Vagina (tissue), 2 donors: ENCODE measurements around the gene SLC15A4. TPM values are rescaled to one million over a fixed set of nuclear protein-coding genes. Genes with fewer than 3 reads are reported as not detected.

Experiments used
- DNase-seq, 2 donors: peaks; one replicate each; pipeline ENCODE4 v3.0.0-alpha.2; 2017; ENCODE audit errors: extremely low spot score in 2 of 2
- H3K27ac ChIP-seq: fragments of 200-600 bp; sonication (generic); one replicate; pipeline ENCODE4 v1.5.1; 2019
- H3K27me3 ChIP-seq: fragments of 200-600 bp; sonication (generic); one replicate; pipeline ENCODE4 v1.5.1; 2019
- H3K36me3 ChIP-seq, 2 donors: fragments of 200-600 bp; sonication (generic); one replicate each; pipeline ENCODE4 v1.5.1; 2017 to 2019
- H3K4me1 ChIP-seq: fragments of 200-600 bp; sonication (generic); one replicate; pipeline ENCODE4 v1.5.1; 2019
- H3K4me3 ChIP-seq, 2 donors: fragments of 200-600 bp; sonication (generic); 1 replicate in 1 of 2; 2 replicates in 1 of 2; pipeline ENCODE4 v1.5.1; 2016 to 2019
- H3K9me3 ChIP-seq: fragments of 200-600 bp; sonication (generic); one replicate; pipeline ENCODE4 v1.5.1; 2019
- POLR2A ChIP-seq, 2 donors: fragments of 450-650 bp; IDR thresholded peaks; one replicate each; pipeline ENCODE4 v1.6.1; 2017; ENCODE audit warnings: antibody characterized with exemption in 2 of 2, mild to moderate bottlenecking in 2 of 2, moderate library complexity in 2 of 2
- POLR2AphosphoS5 ChIP-seq, 2 donors: sonication (generic); formaldehyde crosslinking; IDR thresholded peaks; one replicate each; pipeline ENCODE4 v1.9.0; 2017; ENCODE audit warnings: antibody characterized with exemption in 2 of 2, mild to moderate bottlenecking in 2 of 2, low read depth in 1 of 2; ENCODE audit not compliant: insufficient read depth in 1 of 2
- intact Hi-C: fragments of 100-400 bp; cut with DNase I; formaldehyde crosslinking; loops from one replicate; pipeline ENCODE4 v1.15.1; 2023
- total RNA-seq: library from RNA; depleted of rRNA; stranded (reverse); fragments of >200 nt; gene quantifications from one replicate; pipeline ENCODE4 v1.2.3, GENCODE V29; 2016
- TF ChIP-seq, protein P1 (sequence below), 3 experiments: fragments of 450-650 bp in 2 of 3; fragments of 200-600 bp in 1 of 3; sonication (generic) in 1 of 3; IDR thresholded peaks; one replicate each; pipeline ENCODE4 v1.5.1; 2017 to 2019; ENCODE audit warnings: antibody characterized with exemption in 3 of 3, mild to moderate bottlenecking in 2 of 3, moderate library complexity in 2 of 3

The SLC15A4 gene
- total RNA-seq, 1 donor from 2014 or later: 36.1 TPM

DNA sequence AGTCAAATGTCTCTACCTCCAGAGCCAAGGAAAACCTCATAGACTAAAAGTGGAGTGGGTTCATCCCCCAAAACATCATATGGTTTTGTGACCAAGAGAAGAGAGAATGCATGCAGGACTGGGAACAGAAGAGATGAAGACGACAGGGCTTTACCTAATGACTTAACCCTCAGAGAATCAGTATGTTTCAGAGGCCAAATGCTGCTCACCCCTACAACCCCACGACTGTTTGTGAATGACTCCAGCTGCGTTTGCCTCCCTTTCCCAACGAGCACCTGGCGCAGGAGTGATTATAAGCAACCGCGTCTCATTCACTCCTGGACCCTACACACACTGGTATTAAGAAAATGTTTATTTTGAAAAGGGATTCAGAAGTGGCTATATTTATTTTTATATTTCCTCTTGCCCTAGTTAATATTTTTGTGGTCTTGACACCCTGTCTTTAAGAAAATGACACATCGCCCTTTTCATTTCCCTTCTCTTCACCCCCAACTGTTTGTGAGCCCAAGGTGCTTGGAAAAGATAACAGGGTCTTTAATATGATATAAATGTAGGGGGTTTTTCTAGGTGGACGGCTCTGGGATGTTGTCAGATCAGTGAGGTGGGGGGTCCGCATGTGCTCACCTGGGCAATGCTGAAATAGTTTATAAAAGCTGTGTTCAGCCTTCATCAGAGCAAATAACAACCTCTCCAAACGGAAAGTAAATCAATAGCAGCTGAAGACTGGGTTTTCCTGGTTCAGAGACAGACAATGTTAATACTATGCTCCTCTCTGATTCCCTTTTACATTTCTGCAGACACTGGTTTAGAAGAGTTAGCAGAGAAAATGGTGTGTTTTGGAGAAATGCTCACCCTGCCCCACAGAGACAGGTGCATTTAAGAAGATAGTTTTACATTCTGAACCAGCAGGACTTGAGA lies 77.7 kb downstream of the SLC15A4 start:
- Histone ChIP-seq H3K9me3 (no peaks in the 10 kb centered on the region), H3K4me1 (no peaks in the 10 kb centered on the region), H3K27me3 (no peaks in the 10 kb centered on the region), H3K36me3 (no peaks in the 10 kb centered on the region), H3K27ac (no peak overlapping the region), H3K4me3 (no peak overlapping the region)
- intact Hi-C loops: no loop called here
- no peak for DNase-seq
- TF ChIP-seq POLR2AphosphoS5 (IDR thresholded peaks at IDR 0.05; ENCODE audit: insufficient read depth in 1 of 2, low read depth in 1 of 2) (no peak), POLR2A (IDR thresholded peaks at IDR 0.05) (no peak)
- TF ChIP-seq, protein P1, sequence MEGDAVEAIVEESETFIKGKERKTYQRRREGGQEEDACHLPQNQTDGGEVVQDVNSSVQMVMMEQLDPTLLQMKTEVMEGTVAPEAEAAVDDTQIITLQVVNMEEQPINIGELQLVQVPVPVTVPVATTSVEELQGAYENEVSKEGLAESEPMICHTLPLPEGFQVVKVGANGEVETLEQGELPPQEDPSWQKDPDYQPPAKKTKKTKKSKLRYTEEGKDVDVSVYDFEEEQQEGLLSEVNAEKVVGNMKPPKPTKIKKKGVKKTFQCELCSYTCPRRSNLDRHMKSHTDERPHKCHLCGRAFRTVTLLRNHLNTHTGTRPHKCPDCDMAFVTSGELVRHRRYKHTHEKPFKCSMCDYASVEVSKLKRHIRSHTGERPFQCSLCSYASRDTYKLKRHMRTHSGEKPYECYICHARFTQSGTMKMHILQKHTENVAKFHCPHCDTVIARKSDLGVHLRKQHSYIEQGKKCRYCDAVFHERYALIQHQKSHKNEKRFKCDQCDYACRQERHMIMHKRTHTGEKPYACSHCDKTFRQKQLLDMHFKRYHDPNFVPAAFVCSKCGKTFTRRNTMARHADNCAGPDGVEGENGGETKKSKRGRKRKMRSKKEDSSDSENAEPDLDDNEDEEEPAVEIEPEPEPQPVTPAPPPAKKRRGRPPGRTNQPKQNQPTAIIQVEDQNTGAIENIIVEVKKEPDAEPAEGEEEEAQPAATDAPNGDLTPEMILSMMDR (IDR thresholded peaks at IDR 0.05): no peak

DNA sequence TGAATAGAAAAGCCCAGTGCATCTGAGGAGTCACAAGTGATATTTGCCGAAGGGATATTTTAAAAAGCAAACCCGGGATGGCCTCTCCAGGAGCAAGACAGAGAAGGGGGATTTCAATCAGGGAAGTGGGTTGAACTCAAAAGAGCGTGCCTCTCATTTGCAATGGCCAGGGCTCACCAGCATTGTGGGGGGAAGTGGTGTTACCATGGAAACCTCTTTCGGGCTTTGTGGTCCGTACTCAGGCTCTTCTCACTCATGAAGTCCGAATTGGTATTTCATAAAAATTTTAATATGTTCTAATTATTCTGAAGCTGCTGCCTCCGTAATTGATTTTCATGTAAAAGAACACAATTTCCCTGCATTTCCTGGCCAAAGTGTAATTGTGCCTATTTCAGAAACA lies 79.8 kb downstream of the SLC15A4 start:
- Histone ChIP-seq H3K36me3 (no peaks in the 10 kb centered on the region), H3K9me3 (no peaks in the 10 kb centered on the region), H3K4me1 (no peaks in the 10 kb centered on the region), H3K27me3 (no peaks in the 10 kb centered on the region), H3K4me3 (no peak overlapping the region), H3K27ac (no peak overlapping the region)
- TF ChIP-seq POLR2AphosphoS5 (IDR thresholded peaks at IDR 0.05; ENCODE audit: insufficient read depth in 1 of 2, low read depth in 1 of 2) (no peak), POLR2A (IDR thresholded peaks at IDR 0.05) (no peak)
- TF ChIP-seq, protein P1 (IDR thresholded peaks at IDR 0.05): no peak
- intact Hi-C loops: no loop called here
- no peak for DNase-seq

Other genes starting within 250 kb of the SLC15A4 start
- 0.74 TPM for gene GLT1D1, start 29.5 kb upstream of the SLC15A4 start, total RNA-seq